GM12891 (cell line): ENCODE data around the gene CNDP2.

Experiments used
- DNase-seq: peaks from one replicate; pipeline ENCODE4 v3.0.0; 2011; ENCODE audit warnings: low spot score; ENCODE audit not compliant: insufficient read length
- FAIRE-seq: peaks from 2 replicates; lab custom pipeline; 2011; peaks lifted over from hg19 to GRCh38; lab: Jason Lieb, UNC
- PAX5 ChIP-seq: IDR thresholded peaks from 2 replicates; pipeline ENCODE4 v1.6.1; 2011; ENCODE audit warnings: low read length, moderate library complexity, mild to moderate bottlenecking; ENCODE audit not compliant: insufficient read depth, severe bottlenecking
- POLR2A ChIP-seq: IDR thresholded peaks from 2 replicates; pipeline ENCODE4 v1.6.1; 2011; ENCODE audit warnings: low read depth, low read length, control low read depth
- POLR2AphosphoS5 ChIP-seq: IDR thresholded peaks from 2 replicates; pipeline ENCODE4 v1.6.1; 2011; ENCODE audit warnings: low read depth, low read length, control low read depth
- POU2F2 ChIP-seq: IDR thresholded peaks from 2 replicates; pipeline ENCODE4 v1.6.1; 2011; ENCODE audit warnings: low read depth, mild to moderate bottlenecking, control low read depth, low read length, moderate library complexity
- SPI1 ChIP-seq: IDR thresholded peaks from 2 replicates; pipeline ENCODE4 v1.6.1; 2011; ENCODE audit warnings: low read depth, low read length, control low read depth
- TAF1 ChIP-seq: IDR thresholded peaks from 2 replicates; pipeline ENCODE4 v1.6.1; 2011; ENCODE audit warnings: low read depth, low read length, control low read depth

CNDP2 gene

GRCh38 chr18:74486119-74486849 lies 9.9 kb upstream of the CNDP2 start:
- no peak for DNase-seq
- TF ChIP-seq POLR2A (no peak), POU2F2 (no peak), SPI1 (no peak), POLR2AphosphoS5 (no peak)
- no peak for FAIRE-seq

- DNase-seq (no peak), FAIRE-seq (no peak)
- TF ChIP-seq SPI1 (no peak), PAX5 (no peak), POLR2AphosphoS5 (no peak), POU2F2 (no peak), TAF1 (no peak), POLR2A (no peak)
These were observed 7.8 kb upstream of the CNDP2 start for GRCh38 chr18:74488354-74488753.

- TF ChIP-seq TAF1, result no peak
- DNase-seq, result no peak
- no peak for FAIRE-seq
These were observed 7.3 kb upstream of the CNDP2 start for GRCh38 chr18:74488864-74489263.

- FAIRE-seq (no peak), DNase-seq (no peak)
- TF ChIP-seq POLR2A, result no peak
- TF ChIP-seq PAX5, result no peak
- no peak for TF ChIP-seq POU2F2
- no peak for TF ChIP-seq TAF1
- TF ChIP-seq POLR2AphosphoS5, result no peak
- TF ChIP-seq SPI1, result no peak
These were observed 6.5 kb upstream of the CNDP2 start for GRCh38 chr18:74489676-74490075.

- no peak for FAIRE-seq
- TF ChIP-seq SPI1 (no peak), POLR2A (no peak), POLR2AphosphoS5 (no peak), TAF1 (no peak)
- no peak for DNase-seq
These were observed 3.9 kb upstream of the CNDP2 start for GRCh38 chr18:74492259-74492658.

GRCh38 chr18:74493689-74494088 lies 2.5 kb upstream of the CNDP2 start:
- FAIRE-seq (peak; percentile 85), DNase-seq (no peak)
- no peak for TF ChIP-seq POU2F2
- TF ChIP-seq POLR2AphosphoS5, result no peak
- TF ChIP-seq TAF1, result no peak
- no peak for TF ChIP-seq POLR2A
- no peak for TF ChIP-seq SPI1
- no peak for TF ChIP-seq PAX5

GRCh38 chr18:74494514-74494913 lies 1.6 kb upstream of the CNDP2 start:
- FAIRE-seq, result no peak
- TF ChIP-seq SPI1 (no peak), POU2F2 (no peak), TAF1 (no peak), POLR2AphosphoS5 (no peak)
- no peak for DNase-seq

GRCh38 chr18:74496508-74497323 lies 553 bp downstream of the CNDP2 start:
- FAIRE-seq, result peak; percentile 47

GRCh38 chr18:74497324-74497676 lies 1.1 kb downstream of the CNDP2 start:
- TF ChIP-seq TAF1 (no peak), POLR2AphosphoS5 (no peak), SPI1 (no peak), POU2F2 (no peak), POLR2A (no peak), PAX5 (no peak)
- DNase-seq (no peak), FAIRE-seq (peak; percentile 68)

More at GRCh38 chr18:74496508-74497323, 553 bp downstream of the CNDP2 start:
- TF ChIP-seq POU2F2, result no peak
- no peak; the same call in 1 of the 2 replicates for TF ChIP-seq POLR2A
- no peak for TF ChIP-seq POLR2AphosphoS5
- no peak for TF ChIP-seq SPI1
- no peak for TF ChIP-seq TAF1
- TF ChIP-seq PAX5, result no peak
- no peak for DNase-seq
